A549 (cell line): ENCODE measurements around the gene RNF220.

Source experiments
- CEBPB ChIP-seq, 2 experiments: fragments of >200 bp in 1 of 2; sonication (Bioruptor Twin) in 1 of 2; formaldehyde crosslinking in 1 of 2; IDR thresholded peaks; 2 replicates each; pipeline ENCODE4 v1.6.1; 2012 to 2016
- CHD2 ChIP-seq: fragments of 150-350 bp; IDR thresholded peaks from 2 replicates; pipeline ENCODE4 v1.6.1; 2014; ENCODE audit warnings: low read length; ENCODE audit not compliant: partially characterized antibody
- ESRRA ChIP-seq: fragments of 150-350 bp; IDR thresholded peaks from 2 replicates; pipeline ENCODE4 v1.6.1; 2014; ENCODE audit warnings: mild to moderate bottlenecking, low read length, borderline replicate concordance
- HES2 ChIP-seq: fragments of >200 bp; sonication (Bioruptor Twin); formaldehyde crosslinking; IDR thresholded peaks from 2 replicates; pipeline ENCODE4 v1.6.1; 2016
- MAZ ChIP-seq: fragments of 150-350 bp; IDR thresholded peaks from 2 replicates; pipeline ENCODE4 v1.6.1; 2014; ENCODE audit warnings: antibody characterized with exemption, low read depth, low read length, borderline replicate concordance
- PBX3 ChIP-seq: IDR thresholded peaks from 2 replicates; pipeline ENCODE4 v1.6.1; 2012
- POLR2A ChIP-seq: IDR thresholded peaks from 2 replicates; pipeline ENCODE4 v1.6.1; 2012; ENCODE audit warnings: mild to moderate bottlenecking, low read length
- RNF2 ChIP-seq: fragments of 200-600 bp; sonication (generic); IDR thresholded peaks from 2 replicates; pipeline ENCODE4 v1.6.1; 2016; ENCODE audit warnings: low read depth, mild to moderate bottlenecking, antibody characterized with exemption, moderate library complexity, borderline replicate concordance
- SREBF2 ChIP-seq: fragments of 450-650 bp; IDR thresholded peaks from 2 replicates; pipeline ENCODE4 v1.6.1; 2014; ENCODE audit warnings: mild to moderate bottlenecking, moderate library complexity
- TFCP2L1 ChIP-seq: fragments of 250-450 bp; sonication (Bioruptor Pico); IDR thresholded peaks from 2 replicates; pipeline ENCODE4 v1.5.0; 2021; ENCODE audit warnings: mild to moderate bottlenecking
- TP53 ChIP-seq: fragments of 250-450 bp; sonication (Bioruptor Pico); IDR thresholded peaks from 2 replicates; pipeline ENCODE4 v1.5.0; 2021; ENCODE audit warnings: mild to moderate bottlenecking, moderate library complexity
- TF ChIP-seq, protein P1 (sequence below): fragments of >200 bp; sonication (Bioruptor Twin); formaldehyde crosslinking; IDR thresholded peaks from 3 replicates; pipeline ENCODE4 v1.5.1; 2016

GRCh38 chr1:44471911-44472453, 66.9 kb downstream of the RNF220 start:
- TF ChIP-seq HES2 (no peak), ESRRA (no peak), TP53 (CRISPR knock-in tag) (no peak), SREBF2 (no peak), POLR2A (no peak), CHD2 (no peak), RNF2 (no peak), MAZ (no peak), CEBPB (IDR thresholded peaks at IDR 0.05) (no peak), TFCP2L1 (no peak), PBX3 (no peak)
- TF ChIP-seq, protein P1, sequence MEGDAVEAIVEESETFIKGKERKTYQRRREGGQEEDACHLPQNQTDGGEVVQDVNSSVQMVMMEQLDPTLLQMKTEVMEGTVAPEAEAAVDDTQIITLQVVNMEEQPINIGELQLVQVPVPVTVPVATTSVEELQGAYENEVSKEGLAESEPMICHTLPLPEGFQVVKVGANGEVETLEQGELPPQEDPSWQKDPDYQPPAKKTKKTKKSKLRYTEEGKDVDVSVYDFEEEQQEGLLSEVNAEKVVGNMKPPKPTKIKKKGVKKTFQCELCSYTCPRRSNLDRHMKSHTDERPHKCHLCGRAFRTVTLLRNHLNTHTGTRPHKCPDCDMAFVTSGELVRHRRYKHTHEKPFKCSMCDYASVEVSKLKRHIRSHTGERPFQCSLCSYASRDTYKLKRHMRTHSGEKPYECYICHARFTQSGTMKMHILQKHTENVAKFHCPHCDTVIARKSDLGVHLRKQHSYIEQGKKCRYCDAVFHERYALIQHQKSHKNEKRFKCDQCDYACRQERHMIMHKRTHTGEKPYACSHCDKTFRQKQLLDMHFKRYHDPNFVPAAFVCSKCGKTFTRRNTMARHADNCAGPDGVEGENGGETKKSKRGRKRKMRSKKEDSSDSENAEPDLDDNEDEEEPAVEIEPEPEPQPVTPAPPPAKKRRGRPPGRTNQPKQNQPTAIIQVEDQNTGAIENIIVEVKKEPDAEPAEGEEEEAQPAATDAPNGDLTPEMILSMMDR = no peak
